ENCODE measurements around the gene CHKA.

CHKA gene

GRCh38 chr11:68067991-68068390, 53.2 kb downstream of the CHKA start:
- no peak for DNase-seq

GRCh38 chr11:68066742-68067141, 54.4 kb downstream of the CHKA start:
- DNase-seq = no peak

GRCh38 chr11:68065841-68066240, 55.3 kb downstream of the CHKA start:
- DNase-seq = no peak

- DNase-seq = no peak
These were observed 56.3 kb downstream of the CHKA start for GRCh38 chr11:68064926-68065325.

GRCh38 chr11:68061508-68061907, 59.7 kb downstream of the CHKA start:
- DNase-seq = no peak

- DNase-seq = no peak
These were observed 63.4 kb downstream of the CHKA start for GRCh38 chr11:68057807-68058206.

GRCh38 chr11:68056317-68057285, 64.6 kb downstream of the CHKA start:
- no peak for DNase-seq

- no peak for DNase-seq
These were observed 67.0 kb downstream of the CHKA start for GRCh38 chr11:68053981-68054812.

GRCh38 chr11:68053117-68053516, 68.1 kb downstream of the CHKA start:
- no peak for DNase-seq

GRCh38 chr11:68052137-68052873, 68.9 kb downstream of the CHKA start:
- DNase-seq = no peak

- DNase-seq = no peak
These were observed 69.7 kb downstream of the CHKA start for GRCh38 chr11:68051191-68052136.

GRCh38 chr11:68050371-68050841, 70.8 kb downstream of the CHKA start:
- no peak for DNase-seq

GRCh38 chr11:68049509-68050370, 71.4 kb downstream of the CHKA start:
- DNase-seq = no peak

- no peak for DNase-seq
These were observed 72.3 kb downstream of the CHKA start for GRCh38 chr11:68048681-68049508.

- no peak for DNase-seq
These were observed 73.5 kb downstream of the CHKA start for GRCh38 chr11:68047437-68048290.

- no peak for DNase-seq
These were observed 76.3 kb downstream of the CHKA start for GRCh38 chr11:68044898-68045351.

- no peak for DNase-seq
These were observed 76.9 kb downstream of the CHKA start for GRCh38 chr11:68044145-68044813.
